Activated naive CD8-positive, alpha-beta T cell treated with anti-CD3 and anti-CD28 coated beads, Interleukin-2, amount 50 U/mL, for 16 hours (primary cell): ENCODE results near the gene NOX3.

Source experiments
- DNase-seq: peaks from one replicate; pipeline ENCODE4 v3.0.0-alpha.2; 2020; ENCODE audit warnings: low read depth, low spot score

Gene NOX3

DNA sequence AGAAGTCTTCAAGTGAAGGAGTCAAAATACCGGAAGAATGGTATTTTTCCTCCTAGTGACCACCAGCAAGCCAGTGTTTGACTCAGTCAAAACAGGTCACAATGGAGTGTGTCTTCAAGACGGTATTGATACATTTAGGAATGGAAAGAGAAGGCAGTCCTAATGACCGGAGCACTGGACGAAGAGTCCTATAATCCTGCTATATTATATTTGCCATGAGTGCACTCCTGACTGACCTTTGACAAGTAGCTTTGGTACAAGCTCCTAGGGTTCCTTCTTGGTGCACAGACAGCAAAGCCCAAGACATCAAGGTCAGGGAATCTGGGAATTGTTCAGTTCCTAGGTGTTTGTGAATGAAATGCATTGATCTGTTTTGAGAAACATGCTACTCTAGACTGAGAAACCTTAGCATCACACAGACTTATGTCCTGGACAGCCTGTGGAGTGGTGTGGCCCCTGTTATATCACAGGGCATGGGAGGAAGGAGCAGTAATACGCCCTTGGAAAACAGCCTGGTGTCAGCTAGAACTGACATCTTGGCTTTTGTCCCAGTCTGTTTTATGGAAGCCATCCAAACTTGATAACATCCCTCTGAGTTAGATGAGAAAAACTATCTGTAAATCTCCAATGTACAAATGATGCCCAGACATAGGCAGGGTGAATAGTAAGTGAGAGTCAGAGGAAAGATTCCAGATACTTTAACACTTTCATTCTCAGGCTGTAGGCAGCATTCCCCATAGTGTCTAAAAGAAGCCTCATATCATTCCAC is 18.5 kb downstream of the NOX3 start:
- no peak for DNase-seq

DNA sequence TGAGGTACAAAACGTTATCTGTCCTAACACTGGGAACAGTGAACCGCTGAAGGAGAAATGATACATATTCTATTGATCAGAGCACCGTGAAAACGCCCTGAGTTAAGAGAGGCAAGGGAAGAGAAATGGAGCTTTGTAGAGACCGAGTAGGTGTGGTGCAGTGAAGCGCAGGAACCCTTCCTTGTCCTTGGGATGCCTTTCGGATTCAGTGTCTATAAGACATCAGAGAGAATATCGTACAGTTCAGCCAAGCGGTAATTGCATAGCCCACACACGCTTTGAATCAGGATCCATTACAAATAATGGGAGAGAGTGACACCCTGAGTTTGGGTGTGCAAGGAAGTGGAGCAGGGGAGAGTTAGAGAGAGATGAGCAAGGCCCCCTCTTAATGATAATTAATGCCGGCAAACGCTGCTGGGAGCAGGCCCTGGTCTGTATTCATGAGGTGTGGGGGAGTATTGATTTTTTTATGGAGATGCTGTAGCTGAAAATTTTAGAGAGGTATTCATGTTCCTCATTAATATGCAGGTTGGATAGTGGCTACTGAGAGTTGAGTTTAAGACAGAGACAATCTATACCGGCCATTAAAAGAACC is 20.7 kb downstream of the NOX3 start:
- no peak for DNase-seq

GRCh38 chr6:155434096-155434495 is 21.5 kb downstream of the NOX3 start:
- no peak for DNase-seq

DNA sequence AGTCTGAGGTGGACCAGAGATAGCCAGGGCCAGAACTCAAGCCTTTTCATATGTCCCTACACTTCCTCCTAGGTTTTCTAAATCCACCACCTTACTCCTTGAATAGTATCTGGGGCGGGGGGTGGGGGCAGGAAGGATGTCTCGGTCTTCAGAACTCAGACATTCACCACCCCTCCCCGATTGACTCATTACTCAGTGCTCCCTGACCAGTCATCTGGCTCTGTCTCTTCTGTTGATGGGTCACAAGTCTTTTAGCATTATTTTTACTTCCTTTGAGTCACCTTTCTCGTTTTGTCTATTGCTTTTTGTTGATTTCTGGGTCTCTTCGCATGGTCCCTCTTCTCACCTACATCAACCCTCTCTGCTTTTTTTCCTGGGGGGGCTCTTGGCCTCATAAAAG is 23.3 kb downstream of the NOX3 start:
- DNase-seq, result no peak

DNA sequence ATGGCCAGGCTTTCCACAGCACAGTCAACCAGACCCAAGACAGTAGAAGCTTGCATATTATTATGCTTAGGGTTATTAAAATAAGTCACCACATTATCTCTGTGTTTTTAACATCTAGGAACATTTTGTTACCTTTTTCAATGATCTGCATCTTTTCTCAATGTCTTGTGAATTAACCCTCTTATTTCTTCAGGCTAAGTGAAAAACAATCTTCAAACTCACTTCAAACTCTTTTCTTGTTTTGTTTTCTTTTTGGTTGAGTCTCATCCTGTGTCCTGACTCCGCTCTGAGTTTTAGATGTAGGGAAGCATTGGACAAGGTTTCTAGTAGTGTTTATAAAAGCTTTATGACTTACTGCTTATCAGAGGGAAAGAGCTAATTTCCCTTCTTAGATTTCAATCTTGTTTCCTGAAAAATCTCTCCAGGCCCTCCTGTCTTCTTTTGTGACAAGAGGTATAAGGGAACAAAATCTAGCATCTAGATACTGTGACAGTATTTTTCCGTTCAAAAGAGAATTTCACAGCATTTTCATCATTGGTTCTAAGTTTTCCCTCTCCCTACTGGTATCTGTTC is 26.2 kb downstream of the NOX3 start:
- no peak for DNase-seq

DNA sequence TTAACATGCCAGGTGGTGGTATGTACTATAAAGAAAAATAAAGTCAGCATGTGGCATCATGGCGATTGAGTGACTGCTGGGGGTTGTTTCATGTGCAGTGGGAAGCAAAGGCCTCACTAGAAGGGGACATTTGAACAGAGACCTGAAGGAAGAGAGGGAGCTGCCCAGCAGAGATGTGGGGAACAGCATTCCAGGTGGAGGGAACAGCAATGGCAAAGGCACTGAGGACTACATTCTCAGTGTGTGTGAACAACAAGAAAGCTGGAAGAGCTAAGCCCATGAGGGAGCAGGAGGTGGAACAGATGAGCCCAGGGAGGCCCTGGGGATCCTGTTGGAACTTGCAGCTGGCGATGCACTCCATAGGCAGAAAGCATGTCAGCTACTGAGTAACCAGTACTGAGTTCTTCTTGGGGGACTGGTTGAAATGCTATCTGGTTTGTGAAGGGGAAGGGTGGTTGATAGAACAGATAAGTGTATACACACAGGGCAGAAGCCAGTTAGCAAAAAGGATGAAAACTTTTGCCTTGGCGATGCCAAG is 29.2 kb downstream of the NOX3 start:
- DNase-seq, result no peak

GRCh38 chr6:155424181-155424580 is 31.5 kb downstream of the NOX3 start:
- no peak for DNase-seq

GRCh38 chr6:155422635-155423034 is 33.0 kb downstream of the NOX3 start:
- DNase-seq, result no peak

DNA sequence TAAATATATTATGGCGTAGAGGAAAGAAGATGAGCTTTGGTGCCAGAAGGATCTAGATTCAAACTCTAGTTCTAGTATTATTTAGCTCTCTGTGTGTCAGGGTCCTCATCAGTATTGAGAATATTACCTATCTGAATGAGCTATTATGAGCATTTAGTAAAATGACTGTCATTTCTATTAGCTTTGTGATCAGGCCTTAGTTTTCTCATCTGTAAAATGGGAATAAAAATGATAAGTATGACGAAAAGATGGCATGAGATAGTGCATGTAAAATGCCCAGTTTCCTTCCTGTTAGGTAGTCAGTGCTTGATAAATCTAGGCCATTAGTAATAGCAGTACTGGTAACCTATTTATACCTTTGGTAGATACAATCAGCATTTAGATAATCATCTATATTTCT is 35.1 kb downstream of the NOX3 start:
- no peak for DNase-seq

DNA sequence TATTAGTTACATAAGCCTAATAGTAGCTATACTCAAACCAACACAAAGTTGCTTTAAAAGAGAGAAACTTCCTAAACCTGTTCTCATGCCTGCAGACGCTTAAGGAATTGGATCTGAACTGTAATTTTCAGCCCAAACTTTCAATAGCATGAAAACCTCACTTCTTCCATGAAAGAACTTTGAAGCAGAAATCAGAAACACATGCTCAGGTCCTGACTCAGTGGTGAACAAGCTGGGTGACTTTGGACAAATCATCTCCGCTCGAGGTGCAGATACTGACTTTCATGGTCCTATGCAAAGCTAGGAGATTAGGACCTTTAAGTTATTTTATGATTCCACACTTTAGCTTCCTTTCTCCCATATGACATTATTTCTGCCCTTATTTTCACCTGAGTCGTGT is 36.5 kb downstream of the NOX3 start:
- no peak for DNase-seq

DNA sequence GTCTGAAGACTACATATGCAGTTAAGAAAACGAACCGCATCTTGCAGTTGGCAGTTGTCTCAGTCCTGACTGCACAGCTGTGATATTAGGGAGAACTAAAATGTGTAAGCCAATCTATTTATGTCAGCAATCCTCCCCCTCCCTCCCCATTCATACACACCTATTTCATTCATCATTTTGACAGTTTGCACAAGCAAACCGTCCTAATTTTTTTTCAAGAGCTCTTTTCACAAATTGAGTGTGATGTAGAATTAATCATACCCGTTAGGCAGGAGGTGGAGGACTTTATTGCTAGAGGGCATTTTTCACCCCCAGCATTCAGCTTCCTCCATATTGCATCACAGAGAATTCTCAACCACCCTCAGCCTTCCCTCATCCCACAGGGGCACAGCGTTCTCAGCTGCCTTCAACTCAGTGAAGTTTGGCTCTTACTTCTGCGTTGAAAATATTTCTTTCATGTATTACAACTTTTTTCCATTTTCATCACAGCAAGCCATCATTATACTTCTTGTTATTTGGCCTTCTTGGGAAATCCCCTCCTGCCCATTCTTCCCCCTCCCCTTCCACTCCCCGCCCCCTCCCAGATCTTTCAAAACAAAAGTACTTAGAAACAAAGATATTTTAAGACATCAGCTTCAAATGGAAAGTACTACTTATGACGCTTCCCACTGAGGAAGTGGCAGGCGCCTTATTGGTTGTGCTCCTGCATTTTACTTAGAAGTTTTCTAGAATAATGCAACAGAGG is 37.5 kb downstream of the NOX3 start:
- peak; percentile 54 for DNase-seq

GRCh38 chr6:155417454-155417853 is 38.2 kb downstream of the NOX3 start:
- no peak for DNase-seq

- DNase-seq, result no peak
These were observed 39.7 kb downstream of the NOX3 start for GRCh38 chr6:155415953-155416352.

- DNase-seq, result no peak
These were observed 41.6 kb downstream of the NOX3 start for GRCh38 chr6:155414049-155414448.

- DNase-seq, result no peak
These were observed 43.3 kb downstream of the NOX3 start for GRCh38 chr6:155412335-155412734.

- no peak for DNase-seq
These were observed 44.2 kb downstream of the NOX3 start for GRCh38 chr6:155411154-155412052.

GRCh38 chr6:155409391-155409790 is 46.2 kb downstream of the NOX3 start:
- no peak for DNase-seq

DNA sequence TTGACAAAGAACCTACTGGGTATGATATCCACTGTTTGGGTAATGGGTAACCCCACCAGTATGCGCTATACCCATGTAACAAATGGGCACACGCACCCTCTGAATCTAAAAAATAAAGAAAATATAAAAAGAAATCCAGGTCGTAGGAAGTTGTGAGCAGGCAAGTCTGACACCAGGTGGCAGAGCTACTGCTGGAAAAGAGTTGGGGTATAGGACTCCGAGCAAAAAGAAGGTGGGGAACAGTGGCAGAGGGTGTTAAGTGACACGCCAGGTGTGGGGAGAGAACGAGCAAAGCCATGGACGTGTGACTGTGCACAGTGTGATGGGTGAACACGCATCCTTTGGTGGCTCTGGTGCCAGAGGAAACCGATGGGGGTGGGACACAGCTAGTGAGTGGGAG is 46.7 kb downstream of the NOX3 start:
- DNase-seq, result no peak

DNA sequence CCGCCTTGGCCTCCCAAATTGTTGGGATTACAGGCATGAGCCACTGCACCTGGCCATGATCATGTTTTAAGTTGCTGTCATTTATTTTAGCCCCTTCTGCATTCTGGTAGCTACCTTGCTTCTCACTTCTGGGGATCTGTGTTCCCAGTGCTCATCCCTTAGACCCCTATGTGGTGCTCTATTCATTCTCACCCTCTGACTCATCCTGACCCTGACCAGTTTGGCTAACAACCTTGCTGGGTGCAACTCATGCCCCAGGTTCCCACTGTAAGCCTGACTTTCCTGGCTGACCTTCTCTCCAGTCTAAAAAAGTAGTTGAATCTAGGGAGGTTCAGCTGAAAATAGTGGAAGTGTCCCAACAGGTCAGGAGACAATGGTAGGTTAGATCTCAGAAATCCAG is 47.4 kb downstream of the NOX3 start:
- DNase-seq, result no peak

GRCh38 chr6:155406801-155407200 is 48.8 kb downstream of the NOX3 start:
- DNase-seq, result no peak

DNA sequence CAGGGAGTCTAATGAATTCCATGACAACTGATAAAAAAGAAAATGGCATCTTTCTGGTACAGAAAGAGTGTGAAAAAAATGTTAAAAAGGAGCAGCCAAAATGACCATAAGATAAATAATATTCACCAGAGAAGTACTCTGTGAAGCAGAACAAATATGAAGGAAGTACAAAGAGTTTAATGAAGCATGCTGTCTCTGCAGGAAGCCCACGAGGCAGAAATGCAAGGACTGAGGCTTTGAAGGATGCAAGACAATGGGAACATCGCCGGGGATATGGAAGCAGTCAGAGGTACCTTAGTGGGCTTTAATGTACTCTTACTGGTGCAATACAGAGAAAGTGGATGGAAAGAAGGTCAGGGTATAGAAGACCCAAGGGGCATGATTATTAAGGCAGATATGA is 50.7 kb downstream of the NOX3 start:
- DNase-seq, result no peak
